ENCODE results near the gene CBLL1.

Gene CBLL1
- 6.0 to 41.9 (median 25.3) reads per million in 17 experiments for total RNA-seq

DNA sequence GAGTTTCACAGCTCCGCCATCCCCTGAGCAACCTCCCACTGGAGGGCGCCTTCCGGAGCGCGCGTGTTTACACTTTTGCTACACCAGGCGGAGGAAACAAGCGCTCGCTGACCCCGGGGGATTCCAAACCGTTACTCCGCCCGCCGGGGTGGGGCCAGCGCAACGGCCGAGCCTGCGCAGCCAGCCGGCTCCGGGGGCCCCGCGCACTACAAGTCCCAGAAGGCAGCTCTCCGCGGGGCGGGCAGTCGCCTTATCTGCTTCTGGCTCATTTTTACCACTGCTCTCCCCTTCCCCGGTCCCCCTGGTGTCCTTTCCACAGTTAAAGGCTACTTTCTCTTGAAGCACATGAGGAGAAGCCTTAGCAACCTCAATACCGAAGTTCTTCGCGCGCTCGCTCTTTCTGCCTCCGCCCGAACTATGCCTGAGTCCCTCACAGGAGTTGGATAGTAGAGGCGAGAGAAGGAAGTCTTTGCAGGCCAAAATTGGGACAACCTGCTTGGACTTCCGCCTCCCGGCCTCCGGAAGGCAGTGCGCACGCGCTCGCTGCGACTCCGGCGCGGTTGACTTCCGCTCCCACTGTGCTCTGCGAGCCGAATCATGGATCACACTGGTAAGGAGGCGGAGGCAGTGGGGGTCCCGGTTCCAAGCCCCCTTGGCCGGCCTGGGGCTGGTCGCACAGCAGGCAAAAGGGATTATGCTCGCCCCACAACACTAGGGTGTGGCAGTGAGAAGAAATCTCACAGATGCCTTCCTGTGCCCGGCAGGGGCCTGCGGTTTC lies at the start of gene CBLL1:
CBLL1 (plus strand) TSS at position 576 of the 778 bp plus-strand sequence; CDS start at position 598, 22 bp downstream.
- DNase-seq, result peak; percentile 97 to 99 (median 98)

DNA sequence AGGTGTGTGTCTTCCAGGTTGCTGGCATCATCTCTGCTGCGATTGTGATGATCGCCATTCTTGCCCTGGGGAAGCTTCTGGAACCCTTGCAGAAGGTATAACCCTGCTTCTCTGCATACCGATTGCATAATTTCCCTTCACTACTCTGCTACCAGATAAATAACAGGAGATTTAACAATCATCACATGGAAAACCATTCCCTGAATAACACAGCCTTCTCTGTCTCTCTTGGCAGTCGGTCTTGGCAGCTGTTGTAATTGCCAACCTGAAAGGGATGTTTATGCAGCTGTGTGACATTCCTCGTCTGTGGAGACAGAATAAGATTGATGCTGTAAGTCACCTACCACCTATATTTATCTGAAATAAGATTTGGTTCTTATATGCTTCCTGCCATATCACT lies 49.6 kb upstream of the CBLL1 start:
- DNase-seq, result no peak

DNA sequence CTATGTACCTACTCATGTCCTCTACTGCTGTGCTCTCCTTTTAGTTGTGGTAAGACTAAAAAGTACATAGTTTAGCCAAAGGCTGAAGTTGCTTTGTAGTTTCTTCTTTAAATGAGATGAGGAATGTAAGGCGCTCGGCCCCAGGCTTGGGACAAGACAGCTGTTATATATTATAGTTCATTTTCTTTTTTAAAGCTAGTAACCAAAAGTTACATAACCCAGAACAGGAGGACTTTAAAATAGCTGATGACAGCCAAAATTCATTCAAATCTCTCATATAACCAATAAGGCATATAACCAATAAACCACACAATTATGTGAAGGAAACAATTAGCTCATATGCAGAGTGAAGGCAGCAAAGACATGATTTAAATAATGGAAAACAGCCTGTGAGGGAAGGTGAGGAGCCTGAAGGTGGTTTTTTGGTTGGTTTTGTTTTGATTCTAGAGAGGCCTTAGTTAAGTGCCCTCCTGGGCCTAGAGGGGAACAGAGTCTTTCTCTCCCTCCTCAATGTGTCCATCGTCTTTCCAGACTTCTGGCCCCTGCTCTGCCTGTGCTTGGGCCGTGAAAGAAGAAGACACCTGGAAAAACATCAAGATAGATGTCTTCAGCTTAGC lies 47.5 kb upstream of the CBLL1 start:
- no peak for DNase-seq

DNA sequence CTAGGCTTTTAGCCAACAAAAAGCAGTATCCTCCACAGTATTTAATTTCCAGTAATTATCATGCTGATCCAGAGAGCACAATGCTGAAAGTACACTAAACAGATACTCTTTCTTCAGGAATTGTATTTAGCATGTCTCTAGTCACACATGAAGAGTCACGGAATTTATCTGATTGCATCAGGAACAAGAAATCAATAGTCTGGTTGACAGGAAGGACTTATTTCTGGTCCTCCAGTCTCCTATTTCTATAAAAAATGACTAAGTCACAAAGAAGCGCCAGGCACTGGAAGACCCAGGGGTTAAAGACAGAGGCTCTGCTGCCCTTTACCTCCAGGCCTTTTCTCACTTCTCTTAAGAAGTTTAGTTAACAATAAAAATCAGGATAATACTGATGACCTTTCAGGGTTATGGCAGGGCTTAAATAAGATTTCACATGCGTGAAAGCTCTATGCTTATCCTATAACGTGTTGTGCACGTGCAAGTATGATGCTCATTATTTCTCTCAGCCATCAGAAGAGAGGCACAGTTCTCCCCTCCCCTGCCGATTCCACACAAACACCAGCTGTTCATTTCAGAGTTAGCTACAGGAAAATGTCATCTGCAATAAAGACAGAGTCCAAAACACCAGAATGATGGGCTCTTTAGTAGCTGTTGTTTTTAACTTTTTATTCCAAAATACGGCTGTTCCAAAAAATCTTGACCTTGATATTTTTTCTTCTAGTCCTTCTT lies 46.5 kb upstream of the CBLL1 start:
- no peak for DNase-seq

- DNase-seq, result no peak
Measured at GRCh38 chr7:107700570-107700969, 43.4 kb upstream of the CBLL1 start.

GRCh38 chr7:107701191-107701590 lies 42.8 kb upstream of the CBLL1 start:
- DNase-seq, result no peak

DNA sequence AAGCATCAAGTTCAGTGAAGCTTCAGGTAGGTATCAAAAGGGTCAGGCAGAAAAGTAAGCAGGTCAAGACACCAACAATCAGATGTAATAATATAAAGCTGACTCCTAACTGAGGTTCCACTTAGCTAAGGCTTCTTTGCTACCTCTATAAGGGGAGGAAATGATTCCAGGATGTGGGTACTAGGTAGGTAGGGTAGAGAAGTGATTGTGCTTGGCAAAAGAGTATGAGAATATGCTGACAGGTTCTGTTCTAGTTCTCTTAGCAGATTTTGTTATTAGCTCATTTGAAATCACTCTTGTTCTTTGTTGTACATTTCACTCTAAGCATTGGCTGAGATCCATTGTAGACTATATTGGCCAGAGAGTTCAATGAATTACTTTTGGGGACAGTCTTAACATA lies 40.7 kb upstream of the CBLL1 start:
- no peak for DNase-seq

- no peak for DNase-seq
Measured at GRCh38 chr7:107703872-107704271, 40.1 kb upstream of the CBLL1 start.

DNA sequence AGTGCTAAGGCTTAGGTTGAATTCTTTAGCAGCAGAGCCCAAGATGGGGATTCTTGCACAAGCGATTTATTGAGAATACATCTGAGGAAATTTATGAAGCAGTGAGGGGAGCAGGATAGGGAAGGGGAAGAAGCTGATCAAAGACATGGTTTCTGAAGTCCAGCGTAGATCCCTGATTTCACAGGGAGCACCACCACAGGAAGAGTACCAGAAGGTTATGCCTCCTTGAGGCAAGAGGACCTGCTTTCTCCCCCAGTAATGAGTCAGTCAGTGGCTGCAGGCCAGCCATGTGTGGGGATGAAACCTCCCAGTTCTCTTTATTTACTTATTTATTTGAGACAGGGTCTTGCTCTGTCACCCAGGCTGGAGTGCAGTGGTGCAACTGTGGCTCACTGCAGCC lies 35.0 kb upstream of the CBLL1 start:
- DNase-seq, result no peak

DNA sequence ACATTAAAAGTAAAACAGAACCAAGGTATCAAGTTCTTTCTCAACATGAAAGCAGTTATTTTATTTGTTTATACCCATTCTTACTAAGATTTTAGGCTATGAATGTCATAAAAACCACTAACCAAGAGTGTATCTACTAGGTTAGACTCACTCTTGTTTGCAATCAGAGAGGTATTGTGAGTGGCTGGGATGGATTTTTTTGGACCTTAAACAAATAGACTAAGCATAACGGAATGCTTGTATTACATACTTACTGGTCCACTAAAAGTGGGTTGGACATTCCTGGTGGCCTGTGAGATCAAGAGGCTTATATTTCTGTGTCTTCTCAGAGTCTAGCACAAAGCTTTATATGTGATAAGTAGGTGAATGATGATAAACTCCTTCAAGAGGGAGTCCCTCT lies 32.6 kb upstream of the CBLL1 start:
- no peak for DNase-seq

- DNase-seq, result no peak
Measured at GRCh38 chr7:107712025-107712424, 31.9 kb upstream of the CBLL1 start.

- DNase-seq, result no peak
Measured at GRCh38 chr7:107712896-107713295, 31.0 kb upstream of the CBLL1 start.

DNA sequence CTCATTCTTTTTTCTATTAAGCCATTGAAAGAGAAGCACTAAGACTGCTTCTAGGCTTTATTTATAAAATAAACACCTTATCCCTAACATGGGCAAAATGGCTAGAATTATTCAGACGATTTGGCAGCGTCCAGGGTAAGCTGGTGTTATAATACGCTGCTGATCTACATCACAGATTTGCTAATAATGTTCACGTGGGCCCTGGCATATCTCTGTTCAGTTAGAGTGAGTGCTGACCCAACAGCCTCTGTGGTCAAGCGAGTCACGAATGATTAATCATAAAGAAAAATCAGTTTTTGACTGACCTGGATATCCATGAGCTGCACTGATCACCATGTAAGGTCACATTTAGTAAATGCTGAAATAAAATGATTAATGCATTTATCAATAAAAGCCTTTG lies 28.4 kb upstream of the CBLL1 start:
- no peak for DNase-seq

GRCh38 chr7:107718456-107719193 lies 25.3 kb upstream of the CBLL1 start:
- DNase-seq, result no peak

DNA sequence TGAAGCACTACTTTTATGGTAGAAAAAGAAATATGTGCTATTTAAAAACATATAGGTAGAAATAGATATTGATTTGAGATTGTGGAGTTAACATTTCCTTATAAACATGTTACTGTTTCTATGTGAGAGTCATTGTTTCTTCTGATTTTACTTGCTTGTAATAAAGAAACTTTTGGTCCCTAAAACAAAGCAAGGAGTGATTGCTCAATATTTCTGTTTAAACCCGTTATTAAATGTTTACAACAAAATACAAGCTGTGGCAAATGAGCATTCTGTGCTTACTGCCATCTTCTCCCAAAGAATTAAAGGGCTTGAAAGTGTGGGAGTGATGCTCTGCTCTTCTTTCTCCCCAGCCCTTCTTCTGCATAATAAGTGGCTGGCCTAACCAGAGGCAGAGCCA lies 22.7 kb upstream of the CBLL1 start:
- DNase-seq, result no peak

GRCh38 chr7:107723255-107723654 lies 20.7 kb upstream of the CBLL1 start:
- no peak for DNase-seq

GRCh38 chr7:107725138-107725740 lies 18.7 kb upstream of the CBLL1 start:
- peak; percentile 18 to 62 (median 48) for DNase-seq

DNA sequence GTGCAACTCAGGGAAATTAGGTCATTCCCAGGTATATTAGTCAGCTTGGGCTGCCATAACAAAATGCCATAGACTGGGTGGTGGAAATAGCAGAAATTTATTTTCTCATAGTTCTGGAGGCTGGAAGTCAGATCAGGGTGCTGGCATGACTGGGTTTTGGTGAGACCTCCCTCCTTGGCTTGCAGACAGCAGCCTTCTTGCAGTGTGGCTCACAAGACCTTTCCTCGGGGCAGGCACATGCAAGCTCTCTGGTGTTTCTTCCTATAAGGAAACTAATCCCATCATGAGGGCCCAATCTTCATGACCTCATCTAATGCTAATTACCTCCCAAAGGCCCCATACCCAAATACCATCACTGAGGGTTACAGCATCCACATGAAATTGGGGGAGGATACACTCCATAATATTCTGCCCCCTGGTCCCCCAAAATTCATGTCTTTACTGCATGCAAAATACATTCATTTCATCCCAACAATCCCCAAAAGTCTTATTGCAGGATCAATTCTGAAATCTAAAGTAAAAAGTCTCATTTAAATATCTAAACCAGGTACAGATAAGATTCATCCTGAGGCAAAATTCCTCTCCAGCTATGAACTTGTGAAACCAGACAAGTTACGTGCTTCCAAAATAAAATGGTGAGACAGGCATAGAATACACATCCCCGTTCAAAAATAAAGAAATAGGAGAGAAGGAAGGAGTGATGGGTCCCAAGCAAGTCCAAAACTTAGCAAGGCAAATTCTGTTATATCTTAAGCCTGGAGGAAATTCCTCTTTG lies 17.4 kb upstream of the CBLL1 start:
- no peak for DNase-seq

DNA sequence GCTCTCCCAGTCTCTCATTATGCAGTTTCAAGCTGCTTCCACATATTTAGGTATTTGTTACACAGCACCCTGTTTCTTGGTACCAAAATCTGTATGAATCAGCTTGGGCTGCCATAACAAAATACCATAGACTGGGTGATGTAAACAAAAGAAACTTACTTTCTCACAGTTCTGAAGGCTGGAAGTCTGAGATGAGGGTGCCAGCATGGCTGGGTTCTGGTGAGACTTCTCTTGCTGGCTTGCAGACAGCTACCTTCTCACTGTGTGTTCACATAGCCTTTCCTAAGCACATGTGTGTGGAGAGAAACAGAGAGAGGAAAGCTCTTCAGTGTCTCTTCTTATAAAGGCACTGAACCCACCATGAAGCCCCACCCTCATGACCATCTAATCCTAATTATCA lies 15.7 kb upstream of the CBLL1 start:
- no peak for DNase-seq

DNA sequence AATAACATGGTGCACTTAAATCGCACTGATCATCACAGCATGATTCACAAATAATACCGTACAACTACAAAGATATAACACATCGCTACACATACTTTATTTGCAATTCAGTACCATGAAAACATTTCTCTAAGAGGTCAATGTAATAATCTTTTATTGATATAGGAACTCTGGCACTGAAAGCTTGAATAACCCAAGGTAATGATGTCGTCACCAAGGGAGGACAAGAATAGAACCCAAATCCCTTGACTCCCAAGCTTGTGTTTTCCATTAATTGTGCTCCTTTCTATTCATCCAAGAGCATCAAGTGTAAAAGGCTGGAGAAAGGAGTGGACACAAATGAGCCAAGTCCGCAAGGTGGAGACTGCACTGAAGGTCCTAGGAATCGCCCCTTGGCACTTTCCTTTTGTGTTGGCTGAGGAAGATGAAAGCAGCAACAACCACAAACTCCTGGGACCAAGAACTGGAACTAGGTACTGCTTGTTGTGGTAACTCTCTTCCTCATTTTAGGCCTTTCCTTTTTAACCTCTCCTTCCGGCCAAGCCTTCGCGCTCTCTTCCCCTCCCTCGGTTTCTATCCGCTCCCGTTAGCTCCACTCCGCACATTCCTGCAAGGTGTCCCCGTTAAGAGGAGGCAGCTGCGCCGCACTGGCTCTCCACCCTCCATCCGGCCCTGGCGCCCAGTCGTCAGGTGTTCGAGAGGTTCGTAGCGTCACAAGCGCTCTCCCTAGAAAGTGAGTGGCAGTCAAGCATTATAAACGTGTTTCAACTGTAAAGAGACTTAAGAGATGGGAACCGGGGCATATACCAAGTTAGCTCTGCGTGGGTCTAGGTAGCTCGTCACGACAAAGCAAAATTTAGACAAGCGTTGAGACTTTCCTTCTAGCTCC lies 1.0 kb upstream of the CBLL1 start:
- DNase-seq, result peak; percentile 48 to 77 (median 74)

GRCh38 chr7:107744345-107744750 lies 406 bp downstream of the CBLL1 start:
- DNase-seq, result peak in 2 of 4 experiments; percentile 49 to 57
